Ovary (tissue), 9 donors: ENCODE measurements around the gene PTPRJ. TPM values are rescaled to one million over a fixed set of nuclear protein-coding genes. Genes with fewer than 3 reads are reported as not detected.

Source experiments
- DNase-seq, 5 donors: peaks; one replicate each; pipeline ENCODE4 v3.0.0-alpha.2; 2019 to 2020
- H3K27ac ChIP-seq, 2 donors: fragments of 200-600 bp; one replicate each; pipeline versions ENCODE4 v1.5.1 to v1.8.0; 2019 to 2022
- H3K27me3 ChIP-seq: fragments of 200-600 bp; one replicate; pipeline ENCODE4 v1.8.0; 2022
- H3K36me3 ChIP-seq: fragments of 200-600 bp; sonication (generic); one replicate; pipeline ENCODE4 v1.5.1; 2019
- H3K4me1 ChIP-seq: one replicate; pipeline ENCODE4 v1.8.1; 2013; ENCODE audit warnings: mild to moderate bottlenecking, moderate library complexity; ENCODE audit not compliant: insufficient read depth
- H3K4me3 ChIP-seq: fragments of 200-600 bp; sonication (generic); one replicate; pipeline ENCODE4 v1.5.1; 2017
- H3K9me3 ChIP-seq, 2 donors: fragments of 200-600 bp in 1 of 2; sonication (generic) in 1 of 2; one replicate each; pipeline versions ENCODE4 v1.5.1 to v1.8.1; 2013 to 2019; ENCODE audit warnings: mild to moderate bottlenecking in 1 of 2, moderate library complexity in 1 of 2
- CTCF ChIP-seq, 3 donors: fragments of 450-650 bp in 2 of 3; fragments of 200-600 bp in 1 of 3; IDR thresholded peaks; one replicate each; pipeline versions ENCODE4 v1.5.1 to v1.8.0; 2016 to 2022; ENCODE audit warnings: antibody characterized with exemption in 3 of 3, mild to moderate bottlenecking in 1 of 3
- EP300 ChIP-seq: sonication (generic); formaldehyde crosslinking; IDR thresholded peaks from one replicate; pipeline ENCODE4 v1.6.1; 2017; ENCODE audit warnings: antibody characterized with exemption
- POLR2A ChIP-seq: fragments of 450-650 bp; IDR thresholded peaks from one replicate; pipeline ENCODE4 v1.6.1; 2017; ENCODE audit warnings: antibody characterized with exemption, mild to moderate bottlenecking, moderate library complexity
- WGBS, 3 donors: extraction: QIAGEN DNeasy Blood & Tissue Kit in 1 of 3; methylation state at CpG; one replicate each; pipeline versions ENCODE4 v1.1.5 to v1.1.7; 2013 to 2017; 5-methylcytosine and 5-hydroxymethylcytosine counted together
- intact Hi-C, 4 donors: fragments of 100-400 bp; cut with DNase I; formaldehyde crosslinking; loops; one replicate each; pipeline versions ENCODE4 v1.11.0 to v1.15.1; 2022 to 2023
- polyA plus RNA-seq, 2 donors: library from polyadenylated mRNA; stranded (reverse); fragments of 200-250 nt in 1 of 2; fragments of 350-450 nt in 1 of 2; fragmentation: Illumina TruSeq in 1 of 2; extraction: RNeasy Lipid Tissue Mini Kit (QIAGEN cat#74804) in 1 of 2; gene quantifications; one replicate each; pipeline ENCODE4 v1.2.3, GENCODE V29; 2013 to 2014
- total RNA-seq, 7 donors: library from RNA; depleted of rRNA in 2 of 7; stranded (reverse); fragments of >200 nt in 2 of 7; fragmentation: NEBNext Ultra II Directional in 3 of 7; extraction: Animal tissue kit (Norgen Biotek cat#: 25700) in 3 of 7; gene quantifications; one replicate each; pipeline versions ENCODE4 v1.1.0 to v1.2.4, GENCODE V29; 2016 to 2023
- donor health status: DM: no; HTN: no; CAD: no; lungs with moderate emphysema.
- donor health status: DM: no; HTN: no; CAD: no.
- donor health status: Bipolar disorder and iron deficiency.
- donor health status: DM: yes; HTN: yes; CAD: no.
- donor health status: DM: no; HTN: no; CAD: no.
- donor health status: DM: yes; HTN: yes; CAD: no.

PTPRJ gene
- total and polyA plus RNA-seq, 9 donors = 1.6 to 16.1 (median 5.5) TPM

- H3K4me3 ChIP-seq = no peak overlapping the region
- no peaks in the 10 kb centered on the region for H3K9me3 ChIP-seq
- H3K4me1 ChIP-seq = no peaks in the 10 kb centered on the region
- WGBS, 3 donors = 83 to 87% (median 83%) methylated on average over 3 of the region's 3 CpGs
- TF ChIP-seq EP300 = no peak
- TF ChIP-seq CTCF (IDR thresholded peaks at IDR 0.05) = no peak
- no peak for TF ChIP-seq POLR2A
- H3K27ac ChIP-seq = no peak overlapping the region
- no peaks in the 10 kb centered on the region for H3K27me3 ChIP-seq
- DNase-seq = no peak
- intact Hi-C loops = no loop called here
- H3K36me3 ChIP-seq = no peaks in the 10 kb centered on the region
Observed at GRCh38 chr11:48141475-48142122, 161.2 kb downstream of the PTPRJ start.

GRCh38 chr11:48142889-48143288, 162.5 kb downstream of the PTPRJ start:
- Histone ChIP-seq H3K4me1 (no peaks in the 10 kb centered on the region), H3K27me3 (no peaks in the 10 kb centered on the region), H3K27ac (no peak overlapping the region), H3K36me3 (no peaks in the 10 kb centered on the region), H3K9me3 (no peaks in the 10 kb centered on the region), H3K4me3 (no peak overlapping the region)
- DNase-seq = no peak
- TF ChIP-seq EP300 (no peak), POLR2A (no peak), CTCF (IDR thresholded peaks at IDR 0.05) (no peak)
- 92 to 95% (median 94%) methylated on average over 4 of the region's 4 CpGs for WGBS, 3 donors
- intact Hi-C loops = no loop called here

GRCh38 chr11:48148749-48149148, 168.4 kb downstream of the PTPRJ start:
- WGBS, 3 donors = 75 to 78% (median 76%) methylated on average over 3 of the region's 3 CpGs
- no peaks in the 10 kb centered on the region for H3K9me3 ChIP-seq
- DNase-seq = no peak
- TF ChIP-seq EP300 = no peak
- no peak for TF ChIP-seq CTCF (IDR thresholded peaks at IDR 0.05)
- no peak for TF ChIP-seq POLR2A
- H3K36me3 ChIP-seq = no peaks in the 10 kb centered on the region
- intact Hi-C loops = no loop called here
- H3K27me3 ChIP-seq = no peaks in the 10 kb centered on the region
- no peak overlapping the region for H3K4me3 ChIP-seq
- H3K27ac ChIP-seq = no peak overlapping the region
- H3K4me1 ChIP-seq = no peaks in the 10 kb centered on the region

GRCh38 chr11:48150213-48150612, 169.9 kb downstream of the PTPRJ start:
- Histone ChIP-seq H3K27me3 (no peaks in the 10 kb centered on the region), H3K36me3 (no peaks in the 10 kb centered on the region), H3K4me1 (no peaks in the 10 kb centered on the region), H3K9me3 (no peaks in the 10 kb centered on the region), H3K27ac (no peak overlapping the region), H3K4me3 (no peak overlapping the region)
- intact Hi-C loops = no loop called here
- no peak for TF ChIP-seq POLR2A
- TF ChIP-seq CTCF (IDR thresholded peaks at IDR 0.05) = no peak
- TF ChIP-seq EP300 = no peak
- no peak for DNase-seq
- 85 to 92% (median 91%) methylated on average over 4 of the region's 4 CpGs for WGBS, 3 donors
